ENCODE results near the gene FBXL7.

DNA sequence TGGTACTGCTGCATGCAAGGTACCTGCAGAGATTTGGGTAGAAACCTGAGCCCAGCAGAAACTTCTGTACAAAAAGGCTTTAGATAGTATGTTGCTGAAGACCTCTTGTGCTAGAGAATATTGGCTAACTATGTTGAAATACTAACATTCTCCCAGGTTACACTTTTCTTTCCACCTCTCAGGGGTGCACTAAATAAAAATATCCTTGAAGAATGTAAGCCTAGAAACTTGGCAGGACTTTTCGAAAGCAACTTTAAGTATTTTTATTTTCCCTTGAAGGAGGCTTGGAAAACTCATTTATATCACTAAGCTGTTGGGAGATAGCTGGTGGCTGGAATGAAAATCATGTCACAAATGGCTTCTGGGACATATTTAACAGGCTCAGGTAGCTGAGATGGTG lies 50.0 kb downstream of the FBXL7 start:
- TF ChIP-seq, protein P1, sequence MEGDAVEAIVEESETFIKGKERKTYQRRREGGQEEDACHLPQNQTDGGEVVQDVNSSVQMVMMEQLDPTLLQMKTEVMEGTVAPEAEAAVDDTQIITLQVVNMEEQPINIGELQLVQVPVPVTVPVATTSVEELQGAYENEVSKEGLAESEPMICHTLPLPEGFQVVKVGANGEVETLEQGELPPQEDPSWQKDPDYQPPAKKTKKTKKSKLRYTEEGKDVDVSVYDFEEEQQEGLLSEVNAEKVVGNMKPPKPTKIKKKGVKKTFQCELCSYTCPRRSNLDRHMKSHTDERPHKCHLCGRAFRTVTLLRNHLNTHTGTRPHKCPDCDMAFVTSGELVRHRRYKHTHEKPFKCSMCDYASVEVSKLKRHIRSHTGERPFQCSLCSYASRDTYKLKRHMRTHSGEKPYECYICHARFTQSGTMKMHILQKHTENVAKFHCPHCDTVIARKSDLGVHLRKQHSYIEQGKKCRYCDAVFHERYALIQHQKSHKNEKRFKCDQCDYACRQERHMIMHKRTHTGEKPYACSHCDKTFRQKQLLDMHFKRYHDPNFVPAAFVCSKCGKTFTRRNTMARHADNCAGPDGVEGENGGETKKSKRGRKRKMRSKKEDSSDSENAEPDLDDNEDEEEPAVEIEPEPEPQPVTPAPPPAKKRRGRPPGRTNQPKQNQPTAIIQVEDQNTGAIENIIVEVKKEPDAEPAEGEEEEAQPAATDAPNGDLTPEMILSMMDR (conservative IDR thresholded peaks at IDR 0.05; ENCODE audit: low read length) = no peak
- no peak for TF ChIP-seq EZH2phosphoT487 (IDR thresholded peaks at IDR 0.05; ENCODE audit: borderline replicate concordance)
